G401 (cell line): ENCODE measurements around the gene SPECC1. TPM values are rescaled to one million over a fixed set of nuclear protein-coding genes. Genes with fewer than 3 reads are reported as not detected.
"Not testable (repeated sequence)": the region's sequence is repeated elsewhere in the genome, so short reads cannot be mapped to it uniquely, and the experiment has no call there.

ENCODE experiments used
- DNase-seq: peaks from one replicate; pipeline ENCODE4 v3.0.0-alpha.2; 2015; ENCODE audit warnings: low spot score
- in situ Hi-C: cut with HindIII; loops from 2 replicates; pipeline ENCODE4 v1.10.0; 2016; ENCODE audit warnings: low sequenced_read_pairs, mixed read lengths
- total RNA-seq: library from RNA; depleted of rRNA; stranded (reverse); fragments of >200 nt; shearing (Covaris generic); gene quantifications from 2 replicates; pipeline ENCODE4 v1.2.3, GENCODE V29; 2014

Gene SPECC1
- total RNA-seq, 1 experiment from 2014 or later = not detected

DNA sequence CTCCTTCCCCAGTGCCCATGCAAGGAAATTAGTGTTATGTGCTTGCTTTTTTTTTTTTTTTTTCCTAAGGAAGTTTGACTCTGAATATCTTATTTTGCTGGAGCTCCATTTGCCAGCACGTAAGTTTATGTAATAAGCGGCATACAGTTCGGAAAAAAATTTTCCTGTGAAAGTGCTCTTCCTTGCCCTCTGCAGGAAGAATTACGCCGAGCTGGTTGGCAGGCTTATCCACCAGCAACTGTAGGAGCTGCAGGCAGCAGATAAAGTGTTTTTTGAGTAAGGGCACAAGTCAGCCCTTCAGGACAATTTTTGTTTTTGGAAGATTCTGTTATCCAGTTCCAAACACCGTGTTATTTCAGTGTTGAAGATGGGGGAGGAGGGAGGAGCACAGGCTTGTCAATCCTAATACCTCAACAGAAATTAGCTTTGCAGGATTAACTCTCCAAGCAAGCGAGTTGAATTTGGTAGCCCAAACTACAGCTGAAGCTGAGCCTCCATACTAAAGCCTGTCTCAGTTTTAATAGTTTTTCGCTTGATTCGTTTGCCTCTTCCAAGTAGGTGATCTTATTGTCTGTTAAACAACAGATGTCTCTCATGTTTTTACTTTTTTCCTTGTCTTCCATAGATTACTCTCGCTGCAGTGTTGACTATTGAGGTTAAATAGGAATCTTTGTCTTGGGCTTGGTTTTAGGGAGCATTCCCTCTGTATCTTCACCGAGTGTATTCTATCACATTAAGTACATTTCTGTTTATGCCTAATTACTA lies 1.1 kb downstream of the SPECC1 start:
- DNase-seq = peak; percentile 92
- in situ Hi-C loops = no loop called here

DNA sequence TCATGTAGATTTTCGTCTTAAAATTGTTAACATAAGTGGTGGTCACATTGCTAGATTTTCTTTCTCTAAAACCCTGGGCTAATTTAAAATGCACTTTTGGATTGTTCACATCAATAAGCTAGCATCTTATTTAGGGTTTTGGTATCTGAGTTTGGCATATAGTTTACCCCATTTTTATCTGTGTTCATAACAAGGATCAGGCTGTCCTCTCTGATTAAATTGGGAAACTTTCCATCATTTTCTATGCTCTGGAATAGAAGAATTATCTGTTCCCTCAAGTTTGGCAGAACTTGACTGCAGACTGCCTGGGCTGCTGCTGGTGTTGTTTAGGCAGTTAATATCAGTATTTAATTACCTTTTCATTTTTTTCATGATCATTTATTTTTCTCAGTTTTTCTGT lies 1.8 kb downstream of the SPECC1 start:
- in situ Hi-C loops = no loop called here
- peak; percentile 30 for DNase-seq

DNA sequence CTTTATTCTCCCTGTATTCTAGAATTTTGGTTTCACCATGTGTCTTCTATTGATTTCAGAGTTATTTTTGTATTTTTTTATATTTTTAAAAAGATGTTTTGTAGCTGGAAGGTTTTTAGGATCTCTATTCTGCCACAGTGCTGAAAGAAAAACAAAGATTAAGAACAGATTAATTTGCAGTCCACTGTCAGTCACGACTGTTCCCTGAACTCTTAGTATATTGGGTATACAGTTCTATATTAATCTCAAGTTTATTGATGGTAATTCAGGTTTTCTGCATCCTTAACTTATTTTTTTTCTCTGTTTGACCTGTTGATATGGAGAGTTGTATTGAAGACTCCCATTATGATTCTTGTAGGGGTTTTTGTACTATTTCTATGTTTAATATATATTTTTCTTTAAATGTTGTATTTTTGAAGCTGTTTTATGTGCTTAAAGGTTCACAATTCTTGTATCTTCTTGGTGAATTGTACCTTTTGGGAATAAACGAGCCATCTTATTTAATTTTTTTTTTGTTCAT lies 2.9 kb downstream of the SPECC1 start:
- in situ Hi-C loops = no loop called here
- no peak for DNase-seq

DNA sequence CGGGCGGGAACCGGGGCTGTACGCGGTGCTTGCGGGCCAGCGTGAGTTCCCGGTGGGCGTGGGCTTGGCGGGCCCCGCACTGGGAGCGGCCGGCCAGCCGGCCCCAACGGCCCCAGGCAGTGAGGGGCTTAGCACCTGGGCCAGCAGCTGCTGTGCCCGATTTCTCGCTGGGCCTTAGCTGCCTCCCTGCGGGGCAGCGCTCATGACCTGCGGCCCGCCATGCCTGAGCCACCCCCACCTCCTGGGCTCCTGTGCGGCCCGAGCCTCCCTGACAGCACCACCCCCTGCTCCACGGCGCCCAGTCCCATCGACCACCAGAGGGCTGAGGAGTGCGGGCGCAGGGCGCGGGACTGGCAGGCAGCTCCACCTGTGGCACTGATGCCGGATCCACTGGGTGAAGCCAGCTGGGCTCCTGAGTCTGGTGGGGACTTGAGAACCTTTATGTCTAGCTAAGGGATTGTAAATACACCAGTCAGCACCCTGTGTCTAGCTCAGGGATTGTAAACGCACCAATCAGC lies 7.4 kb downstream of the SPECC1 start:
- DNase-seq = not testable (repeated sequence)

DNA sequence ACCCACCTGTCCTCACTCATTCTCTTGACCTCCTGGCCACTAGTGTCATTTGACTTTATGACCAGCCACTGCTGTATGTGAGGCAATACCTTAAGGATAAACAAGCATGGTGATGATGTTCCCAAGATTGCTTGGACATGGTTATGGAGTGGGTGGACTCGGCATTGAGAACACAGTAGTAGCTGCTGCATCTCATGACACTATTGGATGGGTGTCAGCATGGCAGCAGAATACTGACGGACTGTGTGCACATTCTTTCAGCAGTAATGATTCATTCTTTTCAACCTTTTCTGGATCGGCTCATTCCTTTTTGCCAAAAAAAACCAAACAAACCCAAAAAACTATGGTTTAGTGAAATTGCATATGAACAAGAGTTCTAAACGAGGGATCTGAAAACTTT lies 13.5 kb downstream of the SPECC1 start:
- in situ Hi-C loops = no loop called here
- no peak for DNase-seq

More for the DNA sequence above, 7.4 kb downstream of the SPECC1 start:
- in situ Hi-C loops = not testable (repeated sequence)

DNA sequence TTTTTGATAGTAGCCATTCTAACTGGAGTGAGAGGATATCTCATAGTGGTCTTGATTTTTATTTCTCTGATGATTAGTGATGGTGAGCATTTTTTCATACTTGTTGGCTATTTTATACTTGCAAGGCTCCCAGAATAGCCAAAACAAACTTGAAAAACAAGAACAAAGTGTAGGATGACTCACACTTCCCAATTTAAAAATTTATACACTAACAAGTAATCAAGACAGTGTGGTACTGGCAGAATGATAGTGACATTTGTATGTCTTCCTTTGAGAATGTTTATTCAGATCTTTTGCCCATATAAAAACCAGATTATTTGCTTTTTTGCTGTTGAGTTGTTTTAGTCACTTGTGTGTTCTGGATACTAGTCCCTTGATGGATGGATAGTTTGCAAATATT lies 17.8 kb downstream of the SPECC1 start:
- in situ Hi-C loops = no loop called here
- DNase-seq = no peak

DNA sequence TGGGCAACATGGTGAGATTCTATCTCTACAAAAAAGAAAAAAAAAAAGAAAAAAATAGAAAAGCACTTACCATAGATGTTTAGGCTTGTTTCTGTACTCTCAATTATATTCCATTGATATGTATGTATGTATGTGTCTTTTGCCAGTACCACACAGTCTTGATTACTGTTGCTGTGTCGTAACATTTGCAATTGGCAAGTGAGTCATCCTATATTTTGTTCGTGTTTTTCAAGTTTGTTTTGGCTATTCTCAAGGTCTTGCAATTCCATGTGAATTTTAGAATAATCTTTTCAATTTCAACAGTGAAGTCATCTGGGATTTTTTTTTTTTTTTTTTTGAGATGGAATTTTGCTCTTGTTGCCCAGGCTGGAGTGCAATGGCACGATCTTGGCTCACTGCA lies 19.3 kb downstream of the SPECC1 start:
- in situ Hi-C loops = no loop called here
- DNase-seq = no peak

DNA sequence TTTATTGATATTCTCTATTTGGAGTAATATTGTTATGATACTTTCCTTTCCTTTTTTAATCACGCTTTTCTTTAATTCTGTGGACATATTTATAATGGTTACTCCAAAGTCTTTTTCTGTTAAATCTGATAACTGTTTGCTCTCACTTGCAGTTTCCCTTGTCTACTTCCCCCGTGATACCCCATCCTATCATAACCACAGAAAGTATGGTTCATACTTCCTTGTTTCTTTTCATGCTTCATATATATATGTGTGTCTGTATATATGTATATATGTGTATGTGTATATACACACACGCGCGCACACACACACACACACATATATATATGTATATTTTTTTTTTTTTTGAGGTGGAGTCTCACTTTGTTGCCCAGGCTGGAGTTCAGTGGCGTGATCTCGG lies 23.5 kb downstream of the SPECC1 start:
- in situ Hi-C loops = no loop called here
- no peak for DNase-seq

DNA sequence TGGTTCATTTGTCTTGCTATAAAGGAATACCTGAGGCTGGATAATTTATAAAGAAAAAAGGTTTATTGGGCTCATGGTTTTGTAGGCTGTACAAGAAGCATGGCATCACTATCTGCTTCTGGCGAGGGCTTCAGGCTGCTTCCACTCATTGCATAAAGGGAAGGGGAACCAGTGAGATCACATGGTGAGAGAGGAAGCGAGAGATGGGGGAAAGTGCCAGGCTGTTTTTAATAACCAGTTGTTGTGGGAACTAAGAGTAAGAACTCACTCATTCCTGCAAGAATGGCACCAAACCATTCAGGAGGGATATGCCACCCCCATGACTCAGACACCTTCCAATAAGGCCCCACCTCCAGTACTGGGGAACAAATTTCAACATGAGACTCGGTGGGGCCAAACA lies 24.3 kb downstream of the SPECC1 start:
- no peak for DNase-seq
- in situ Hi-C loops = no loop called here

DNA sequence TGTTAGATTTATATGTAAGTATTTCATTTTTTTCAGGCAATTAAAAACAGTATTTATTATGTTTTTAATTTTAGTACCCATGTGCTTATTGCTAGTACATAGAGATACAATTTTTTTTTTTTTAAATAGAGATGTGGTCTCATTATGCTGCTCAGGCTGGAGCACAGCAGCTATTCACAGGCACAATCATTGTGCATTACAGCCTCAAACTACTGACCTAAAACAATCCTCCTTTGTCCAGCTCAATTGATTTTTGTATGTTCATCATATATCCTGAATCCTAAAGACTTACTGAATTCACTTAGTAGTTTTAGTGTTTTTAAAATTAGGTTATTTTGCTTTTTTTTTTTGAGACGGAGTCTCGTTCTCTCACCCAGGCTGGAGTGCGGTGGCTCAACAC lies 26.3 kb downstream of the SPECC1 start:
- in situ Hi-C loops = no loop called here
- no peak for DNase-seq

DNA sequence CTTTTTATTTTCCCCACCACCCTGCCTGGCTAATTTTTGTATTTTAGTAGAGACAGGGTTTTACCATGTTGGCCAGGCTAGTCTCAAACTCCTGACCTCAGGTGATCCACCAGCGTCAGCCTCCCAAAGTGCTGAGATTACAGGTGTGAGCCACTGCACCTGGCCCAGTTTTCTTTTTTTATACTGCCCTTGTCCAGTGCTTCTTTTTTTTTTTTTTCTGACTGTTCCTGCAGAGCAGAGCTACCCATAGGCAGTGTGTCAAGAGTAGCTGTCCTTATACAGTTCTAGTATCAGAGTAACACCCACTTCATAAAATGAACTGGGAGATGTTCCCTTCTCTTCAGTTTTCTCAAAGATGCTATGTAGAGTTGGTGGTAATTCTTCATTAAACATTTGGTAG lies 28.1 kb downstream of the SPECC1 start:
- in situ Hi-C loops, DNase-seq: not testable (repeated sequence)

DNA sequence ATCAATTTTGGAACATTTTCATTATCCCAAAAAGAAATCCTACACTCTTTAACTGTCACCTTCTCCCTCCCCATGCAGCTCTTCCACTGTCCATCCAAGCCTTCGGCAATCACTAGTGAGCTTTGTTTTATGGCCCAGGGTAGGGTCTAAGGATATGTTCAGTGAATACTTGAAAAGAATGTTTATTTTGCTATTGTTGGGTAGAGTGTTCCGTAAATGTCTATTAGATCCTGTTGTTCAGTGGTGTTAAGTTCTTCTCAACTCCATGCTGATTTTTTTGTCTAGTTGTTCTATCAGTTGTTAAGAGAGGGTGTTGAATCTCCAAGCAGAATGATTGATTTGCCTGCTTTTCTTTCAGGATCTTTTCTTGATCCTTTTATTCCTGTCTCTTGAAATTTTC lies 29.9 kb downstream of the SPECC1 start:
- in situ Hi-C loops = no loop called here

DNA sequence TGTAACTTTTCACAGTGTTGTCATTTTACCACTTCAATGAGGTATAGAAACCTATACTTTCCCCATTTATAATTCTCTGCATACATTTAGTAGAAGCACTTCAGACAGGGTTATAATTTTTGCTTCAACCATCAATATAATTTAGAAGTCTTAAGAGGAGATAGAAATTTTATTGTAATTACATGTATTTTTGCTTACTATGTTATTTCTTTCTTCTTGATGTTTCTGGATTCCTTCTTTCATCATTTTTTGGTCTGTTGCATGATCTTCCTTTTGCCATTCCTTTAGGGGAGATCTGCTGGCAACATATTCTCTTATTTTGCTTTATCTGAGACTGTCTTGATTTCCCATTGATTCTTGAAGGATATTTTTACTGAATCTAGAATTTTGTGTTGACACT lies 31.1 kb downstream of the SPECC1 start:
- no peak for DNase-seq
- in situ Hi-C loops = no loop called here

More for the DNA sequence above, 29.9 kb downstream of the SPECC1 start:
- DNase-seq = no peak

DNA sequence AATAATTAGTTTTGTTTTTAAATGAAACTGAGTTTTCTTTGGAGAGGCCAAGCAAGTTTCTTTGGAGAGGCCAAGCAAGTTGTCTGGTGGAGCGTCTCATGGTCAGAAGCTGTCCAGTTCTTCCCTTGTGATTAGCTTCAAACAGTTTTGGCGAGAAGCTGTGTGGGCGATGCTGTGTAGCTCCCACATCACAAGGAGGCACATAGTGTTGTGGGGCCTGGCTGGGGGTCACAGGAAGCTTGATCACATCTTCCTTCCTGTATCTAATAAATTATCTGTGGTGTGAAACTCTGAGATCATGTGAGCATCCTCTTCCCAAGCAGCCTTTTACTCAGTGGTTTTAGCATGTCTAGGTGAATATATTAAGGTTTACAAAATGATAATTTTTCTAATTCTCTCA lies 33.9 kb downstream of the SPECC1 start:
- DNase-seq = no peak
- in situ Hi-C loops = no loop called here

DNA sequence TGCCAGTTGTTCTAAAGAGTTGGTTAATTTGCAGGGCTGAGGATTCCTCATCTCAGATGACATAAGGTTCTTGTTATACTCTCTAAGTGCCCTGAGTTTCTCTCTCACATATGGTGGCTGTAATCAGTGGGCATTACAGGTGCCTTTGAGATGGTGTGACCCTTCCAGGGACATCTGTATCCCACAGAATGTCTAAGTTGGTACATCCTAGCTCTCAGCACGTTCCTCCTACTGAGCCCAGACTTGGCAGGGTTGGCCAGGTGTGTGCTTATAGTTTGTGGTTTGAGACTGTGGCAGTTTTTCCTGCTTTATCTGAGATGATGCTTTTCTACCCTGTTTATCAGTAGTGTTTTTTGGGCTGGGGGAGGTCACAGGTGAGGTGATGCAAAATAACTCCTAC lies 36.3 kb downstream of the SPECC1 start:
- no peak for DNase-seq
- in situ Hi-C loops = no loop called here

DNA sequence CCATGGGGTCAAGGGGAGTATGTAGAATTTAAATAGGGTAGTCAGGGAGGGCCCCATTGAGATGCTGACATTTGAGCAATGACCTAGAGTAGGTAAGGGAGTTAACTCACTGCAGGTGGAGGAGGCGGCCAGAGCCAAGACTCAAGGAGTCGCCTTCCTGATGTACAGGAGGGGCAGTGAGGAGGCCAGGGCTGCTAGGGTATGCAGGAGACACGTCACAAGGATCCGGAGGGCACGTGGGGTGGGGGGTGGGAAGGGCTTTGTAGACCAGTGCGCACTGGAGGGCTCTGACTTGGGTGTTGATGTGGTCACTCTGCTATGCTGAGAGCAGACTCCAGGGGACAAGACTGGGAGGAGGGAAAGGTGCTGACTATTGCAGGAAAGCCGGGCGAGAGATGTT lies 37.5 kb downstream of the SPECC1 start:
- in situ Hi-C loops = no loop called here
- no peak for DNase-seq

DNA sequence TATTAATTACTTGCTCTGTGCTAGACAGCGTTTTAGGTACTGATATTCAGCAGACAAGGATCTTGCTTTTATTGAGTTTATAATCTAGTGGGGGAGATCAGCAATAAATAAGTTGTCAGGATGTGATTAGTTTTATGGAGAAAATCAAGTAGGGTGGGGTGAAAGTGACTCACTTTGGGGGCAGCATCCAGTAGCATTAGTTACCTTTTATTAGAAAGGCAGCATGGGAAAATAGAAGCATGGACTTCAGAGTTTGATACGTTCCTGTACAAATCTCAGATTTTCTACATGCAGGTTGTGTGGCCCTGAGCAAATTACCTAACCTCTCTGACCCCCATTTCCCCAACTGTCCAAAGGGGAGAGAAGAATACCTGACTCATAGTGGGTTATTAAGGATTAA lies 42.5 kb downstream of the SPECC1 start:
- in situ Hi-C loops = no loop called here
- no peak for DNase-seq

DNA sequence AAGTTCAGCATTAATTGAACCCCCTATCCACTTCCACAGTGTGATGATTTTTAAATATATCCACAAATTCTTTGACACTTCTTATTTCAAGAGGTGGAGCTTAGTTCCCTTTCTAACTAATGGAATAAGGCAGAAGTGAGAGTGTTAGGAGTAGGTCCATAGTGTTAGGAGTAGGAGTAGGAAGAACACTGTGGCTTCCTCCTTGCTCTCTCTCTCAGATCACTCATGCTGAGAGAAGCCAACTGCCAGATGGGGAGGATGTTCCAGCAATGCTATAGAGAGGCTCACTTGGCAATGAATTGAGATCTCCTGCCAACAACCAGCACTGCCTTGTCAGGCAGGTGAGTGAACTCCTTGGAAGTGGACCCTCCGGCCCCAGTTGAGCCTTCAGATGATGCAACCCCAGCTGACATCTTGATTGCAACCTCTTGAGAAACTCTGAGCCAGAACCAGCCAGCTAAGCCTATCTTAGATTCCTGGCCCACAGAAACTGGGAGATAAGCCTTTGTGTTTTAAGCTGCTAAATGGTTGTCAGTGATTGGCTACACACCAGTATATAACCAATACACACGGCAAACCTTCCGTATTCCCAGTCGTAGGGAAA lies 44.3 kb downstream of the SPECC1 start:
- no peak for DNase-seq

DNA sequence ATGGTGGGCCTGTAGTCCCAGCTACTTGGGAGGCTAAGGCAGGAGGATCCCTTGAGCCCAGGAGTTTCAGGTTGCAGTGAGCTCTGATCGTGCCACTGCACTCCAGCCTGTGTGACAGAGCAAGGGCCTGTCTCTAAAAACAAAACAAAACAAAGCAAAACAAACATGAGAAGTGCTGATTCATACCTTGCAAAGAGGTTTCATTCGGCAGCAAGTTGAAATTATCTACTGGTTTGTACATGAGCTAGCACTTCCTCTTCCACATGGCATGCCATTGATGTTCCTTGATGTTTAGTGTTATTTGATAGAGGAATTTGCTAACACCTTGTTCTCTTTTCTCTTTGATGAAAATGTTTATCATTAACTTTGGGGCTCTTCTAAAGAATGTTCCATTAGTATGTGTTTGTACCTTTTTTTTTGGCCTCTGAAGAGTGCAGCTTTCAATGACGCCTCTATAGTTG lies 50.6 kb downstream of the SPECC1 start:
- DNase-seq = no peak
- in situ Hi-C loops = no loop called here

More for the DNA sequence above, 44.3 kb downstream of the SPECC1 start:
- in situ Hi-C loops = no loop called here
